Gastroesophageal sphincter (tissue), 3 donors: ENCODE data around the gene UGT1A8.

ENCODE experiments used
- POLR2A ChIP-seq, 2 donors: fragments of 450-650 bp; IDR thresholded peaks; one replicate each; pipeline ENCODE4 v1.6.1; 2017; ENCODE audit warnings: antibody characterized with exemption in 2 of 2, mild to moderate bottlenecking in 2 of 2, moderate library complexity in 1 of 2
- POLR2AphosphoS5 ChIP-seq: sonication (generic); formaldehyde crosslinking; IDR thresholded peaks from one replicate; pipeline ENCODE4 v1.6.1; 2017; ENCODE audit warnings: antibody characterized with exemption
- TF ChIP-seq, protein P1 (sequence below), 4 experiments: fragments of 200-600 bp in 2 of 4; fragments of 450-650 bp in 2 of 4; sonication (generic) in 1 of 4; IDR thresholded peaks; one replicate each; pipeline ENCODE4 v1.5.1; 2017 to 2019; ENCODE audit warnings: antibody characterized with exemption in 4 of 4, mild to moderate bottlenecking in 2 of 4, moderate library complexity in 2 of 4

DNA sequence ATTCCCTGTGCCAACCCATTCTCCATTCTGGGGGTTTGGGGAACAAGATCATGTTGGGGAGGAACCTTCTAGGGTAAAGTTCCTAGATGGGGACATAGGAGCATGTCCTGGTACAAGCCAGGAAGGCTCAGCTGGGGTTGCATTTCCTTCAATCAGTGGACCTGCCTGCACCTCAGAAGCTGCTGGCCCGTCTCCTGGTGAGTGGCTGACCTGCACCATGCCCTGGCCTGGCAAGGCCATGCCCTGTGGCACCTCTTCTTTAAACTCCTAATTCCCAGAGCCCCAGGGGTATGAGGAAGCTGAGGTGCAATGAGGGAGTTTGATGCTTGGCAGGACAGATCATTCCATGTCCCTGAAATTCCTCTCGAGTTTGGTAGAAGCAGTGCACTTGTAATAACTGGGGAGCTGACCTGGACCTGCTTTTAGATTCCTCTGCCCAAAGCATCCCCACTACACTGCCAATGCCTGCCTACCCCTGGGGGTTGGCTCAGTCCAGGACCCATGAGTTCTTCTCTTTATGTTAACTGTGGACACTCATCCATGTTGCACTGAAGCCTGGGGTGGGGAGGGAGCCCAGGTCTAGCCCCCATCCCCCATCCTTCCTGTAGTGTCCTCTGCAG lies 186.0 kb downstream of the UGT1A8 start:
- TF ChIP-seq POLR2AphosphoS5: no peak
- TF ChIP-seq, protein P1, sequence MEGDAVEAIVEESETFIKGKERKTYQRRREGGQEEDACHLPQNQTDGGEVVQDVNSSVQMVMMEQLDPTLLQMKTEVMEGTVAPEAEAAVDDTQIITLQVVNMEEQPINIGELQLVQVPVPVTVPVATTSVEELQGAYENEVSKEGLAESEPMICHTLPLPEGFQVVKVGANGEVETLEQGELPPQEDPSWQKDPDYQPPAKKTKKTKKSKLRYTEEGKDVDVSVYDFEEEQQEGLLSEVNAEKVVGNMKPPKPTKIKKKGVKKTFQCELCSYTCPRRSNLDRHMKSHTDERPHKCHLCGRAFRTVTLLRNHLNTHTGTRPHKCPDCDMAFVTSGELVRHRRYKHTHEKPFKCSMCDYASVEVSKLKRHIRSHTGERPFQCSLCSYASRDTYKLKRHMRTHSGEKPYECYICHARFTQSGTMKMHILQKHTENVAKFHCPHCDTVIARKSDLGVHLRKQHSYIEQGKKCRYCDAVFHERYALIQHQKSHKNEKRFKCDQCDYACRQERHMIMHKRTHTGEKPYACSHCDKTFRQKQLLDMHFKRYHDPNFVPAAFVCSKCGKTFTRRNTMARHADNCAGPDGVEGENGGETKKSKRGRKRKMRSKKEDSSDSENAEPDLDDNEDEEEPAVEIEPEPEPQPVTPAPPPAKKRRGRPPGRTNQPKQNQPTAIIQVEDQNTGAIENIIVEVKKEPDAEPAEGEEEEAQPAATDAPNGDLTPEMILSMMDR (IDR thresholded peaks at IDR 0.05): no peak
- no peak for TF ChIP-seq POLR2A (IDR thresholded peaks at IDR 0.05)
